HFFc6 (cell line): ENCODE results near the gene KIAA0753. TPM values are rescaled to one million over a fixed set of nuclear protein-coding genes. Genes with fewer than 3 reads are reported as not detected.
"Not testable (repeated sequence)": the region's sequence is repeated elsewhere in the genome, so short reads cannot be mapped to it uniquely, and the experiment has no call there.

ENCODE experiments used
- DNase-seq: peaks from one replicate; pipeline ENCODE4 v3.0.0-alpha.2; 2018
- H3K27ac Mint-ChIP-seq: 2 replicates; pipeline ENCODE4 v1.8.0; 2020; ENCODE audit warnings: mild to moderate bottlenecking, mixed read lengths
- H3K27me3 Mint-ChIP-seq: 2 replicates; pipeline ENCODE4 v1.8.0; 2021; ENCODE audit warnings: mild to moderate bottlenecking, moderate library complexity, mixed read lengths; ENCODE audit not compliant: insufficient read depth
- H3K36me3 Mint-ChIP-seq: 2 replicates; pipeline ENCODE4 v1.8.0; 2021; ENCODE audit warnings: low read depth, mixed read lengths
- H3K4me1 Mint-ChIP-seq: 2 replicates; pipeline ENCODE4 v1.8.0; 2020; ENCODE audit warnings: low read depth, mixed read lengths
- H3K4me3 Mint-ChIP-seq: 2 replicates; pipeline ENCODE4 v1.8.0; 2020; ENCODE audit warnings: mild to moderate bottlenecking, moderate library complexity, mixed read lengths
- H3K9me3 Mint-ChIP-seq: 2 replicates; pipeline ENCODE4 v1.8.0; 2020; ENCODE audit warnings: mild to moderate bottlenecking, mixed read lengths
- total RNA-seq, 6 experiments: library from RNA; stranded (reverse); fragmentation: NEBNext Ultra II Directional; extraction: Animal tissue kit (Norgen Biotek cat#: 25700); gene quantifications; 2 replicates in 1 of 6; 3 replicates in 5 of 6; pipeline ENCODE4 v1.2.3, GENCODE V29; 2021
- TF ChIP-seq, protein P1 (sequence below): fragments of 200-600 bp; sonication (generic); IDR thresholded peaks from 2 replicates; pipeline ENCODE4 v1.5.0; 2021; ENCODE audit warnings: antibody characterized with exemption, mild to moderate bottlenecking

Gene KIAA0753
- total RNA-seq, 6 experiments from 2014 or later: 15.1 to 17.8 (median 16.4) TPM

- Mint-ChIP-seq H3K9me3 (no peaks in the 10 kb centered on the region), H3K4me3 (peak overlapping the region; percentile 62), H3K27ac (peak overlapping the region; percentile 94), H3K27me3 (peaks cover 4% of the 10 kb centered on the region), H3K4me1 (peaks cover 32% of the 10 kb centered on the region), H3K36me3 (peaks cover 29% of the 10 kb centered on the region)
- no peak for DNase-seq
- TF ChIP-seq, protein P1, sequence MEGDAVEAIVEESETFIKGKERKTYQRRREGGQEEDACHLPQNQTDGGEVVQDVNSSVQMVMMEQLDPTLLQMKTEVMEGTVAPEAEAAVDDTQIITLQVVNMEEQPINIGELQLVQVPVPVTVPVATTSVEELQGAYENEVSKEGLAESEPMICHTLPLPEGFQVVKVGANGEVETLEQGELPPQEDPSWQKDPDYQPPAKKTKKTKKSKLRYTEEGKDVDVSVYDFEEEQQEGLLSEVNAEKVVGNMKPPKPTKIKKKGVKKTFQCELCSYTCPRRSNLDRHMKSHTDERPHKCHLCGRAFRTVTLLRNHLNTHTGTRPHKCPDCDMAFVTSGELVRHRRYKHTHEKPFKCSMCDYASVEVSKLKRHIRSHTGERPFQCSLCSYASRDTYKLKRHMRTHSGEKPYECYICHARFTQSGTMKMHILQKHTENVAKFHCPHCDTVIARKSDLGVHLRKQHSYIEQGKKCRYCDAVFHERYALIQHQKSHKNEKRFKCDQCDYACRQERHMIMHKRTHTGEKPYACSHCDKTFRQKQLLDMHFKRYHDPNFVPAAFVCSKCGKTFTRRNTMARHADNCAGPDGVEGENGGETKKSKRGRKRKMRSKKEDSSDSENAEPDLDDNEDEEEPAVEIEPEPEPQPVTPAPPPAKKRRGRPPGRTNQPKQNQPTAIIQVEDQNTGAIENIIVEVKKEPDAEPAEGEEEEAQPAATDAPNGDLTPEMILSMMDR: no peak
Observed at GRCh38 chr17:6573982-6574686, 66.4 kb downstream of the KIAA0753 start.

DNA sequence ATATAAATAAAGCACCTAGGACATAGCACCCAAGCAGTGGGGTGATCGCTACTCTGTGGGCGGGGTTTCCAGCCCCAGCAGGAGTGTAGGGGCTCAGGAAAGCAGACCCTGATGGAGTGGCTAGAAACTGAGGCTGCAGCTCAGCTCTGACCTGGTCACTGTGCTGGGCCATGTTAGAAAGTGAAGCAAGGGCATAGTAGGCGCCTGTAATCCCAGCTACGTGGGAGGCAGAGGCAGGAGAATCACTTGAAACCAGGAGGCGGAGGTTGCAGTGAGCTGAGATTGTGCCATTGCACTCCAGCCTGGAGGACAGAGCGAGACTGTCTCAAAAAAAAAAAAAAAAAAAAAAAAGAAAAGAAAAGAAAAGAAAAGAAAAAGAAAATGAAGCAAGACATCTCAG, 67.0 kb downstream of the KIAA0753 start:
- H3K36me3 Mint-ChIP-seq: peaks cover 29% of the 10 kb centered on the region
- not testable (repeated sequence) for H3K9me3 Mint-ChIP-seq, DNase-seq, H3K27me3 Mint-ChIP-seq, H3K27ac Mint-ChIP-seq, H3K4me3 Mint-ChIP-seq
- H3K4me1 Mint-ChIP-seq: peaks cover 32% of the 10 kb centered on the region

- Mint-ChIP-seq H3K27me3 (peaks cover 7% of the 10 kb centered on the region), H3K36me3 (peaks cover 26% of the 10 kb centered on the region), H3K27ac (no peak overlapping the region), H3K9me3 (no peaks in the 10 kb centered on the region), H3K4me3 (no peak overlapping the region), H3K4me1 (peaks cover 33% of the 10 kb centered on the region)
- TF ChIP-seq, protein P1: no peak
- no peak for DNase-seq
Observed at GRCh38 chr17:6572972-6573370, 67.5 kb downstream of the KIAA0753 start.

DNA sequence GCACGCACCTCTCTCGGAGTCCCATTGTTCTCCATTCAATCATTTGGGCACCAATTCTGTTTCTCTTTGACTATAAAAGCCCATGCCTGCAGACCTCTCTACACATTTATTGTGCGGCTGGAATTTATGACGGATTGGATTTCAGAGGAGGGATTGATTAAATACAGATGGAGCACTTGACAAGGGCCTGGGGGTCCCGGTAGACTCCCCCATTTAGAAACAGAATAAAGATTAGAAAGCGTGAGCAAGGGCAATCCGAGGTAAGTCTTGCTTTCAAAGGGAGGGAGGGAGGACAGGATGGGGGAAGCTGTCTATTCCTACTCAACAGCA, 69.1 kb downstream of the KIAA0753 start:
- H3K27me3 Mint-ChIP-seq: peaks cover 8% of the 10 kb centered on the region
- DNase-seq: no peak
- peak overlapping the region; percentile 20 for H3K27ac Mint-ChIP-seq
- TF ChIP-seq, protein P1: no peak
- H3K4me1 Mint-ChIP-seq: peaks cover 36% of the 10 kb centered on the region
- H3K4me3 Mint-ChIP-seq: no peak overlapping the region
- H3K9me3 Mint-ChIP-seq: no peaks in the 10 kb centered on the region
- peaks cover 12% of the 10 kb centered on the region; the same call in 1 of the 2 replicates for H3K36me3 Mint-ChIP-seq

GRCh38 chr17:6570731-6571451, 69.6 kb downstream of the KIAA0753 start:
- H3K36me3 Mint-ChIP-seq: peaks cover 11% of the 10 kb centered on the region; the same call in 1 of the 2 replicates
- H3K4me1 Mint-ChIP-seq: peaks cover 31% of the 10 kb centered on the region
- no peak for DNase-seq
- TF ChIP-seq, protein P1: no peak
- H3K27ac Mint-ChIP-seq: peak overlapping the region; percentile 20; the same call in 1 of the 2 replicates
- no peak overlapping the region for H3K4me3 Mint-ChIP-seq
- H3K9me3 Mint-ChIP-seq: no peaks in the 10 kb centered on the region
- H3K27me3 Mint-ChIP-seq: peaks cover 8% of the 10 kb centered on the region
